T-helper 2 cell treated with Interferon-gamma antibody and Interleukin-4, amounts not matched to agents 5 μg/mL and 100 μg/mL, for 36 hours (primary cell): ENCODE measurements around the gene CCBE1.

Source experiments
- DNase-seq: peaks from one replicate; pipeline ENCODE4 v3.0.0; 2021; ENCODE audit warnings: low spot score
- H3K27ac Mint-ChIP-seq: one replicate; pipeline ENCODE4 v1.8.0; 2021; ENCODE audit warnings: mild to moderate bottlenecking, mixed read lengths
- H3K27me3 Mint-ChIP-seq: one replicate; pipeline ENCODE4 v1.8.0; 2021; ENCODE audit warnings: low read depth, mixed read lengths
- H3K36me3 Mint-ChIP-seq: one replicate; pipeline ENCODE4 v1.8.0; 2021; ENCODE audit warnings: low read depth, mixed read lengths
- H3K4me1 Mint-ChIP-seq: one replicate; pipeline ENCODE4 v1.8.0; 2021; ENCODE audit warnings: low read depth, mixed read lengths
- H3K4me3 Mint-ChIP-seq: one replicate; pipeline ENCODE4 v1.8.0; 2022; ENCODE audit warnings: mild to moderate bottlenecking, moderate library complexity, mixed read lengths
- H3K9me3 Mint-ChIP-seq: one replicate; pipeline ENCODE4 v1.8.0; 2021; ENCODE audit warnings: mixed read lengths

Gene CCBE1

GRCh38 chr18:59593291-59593717, 103.9 kb downstream of the CCBE1 start:
- no peaks in the 10 kb centered on the region for H3K36me3 Mint-ChIP-seq
- no peaks in the 10 kb centered on the region for H3K27me3 Mint-ChIP-seq
- no peaks in the 10 kb centered on the region for H3K4me1 Mint-ChIP-seq
- H3K4me3 Mint-ChIP-seq: no peak overlapping the region
- H3K9me3 Mint-ChIP-seq: no peaks in the 10 kb centered on the region
- DNase-seq: no peak
- H3K27ac Mint-ChIP-seq: no peak overlapping the region

DNA sequence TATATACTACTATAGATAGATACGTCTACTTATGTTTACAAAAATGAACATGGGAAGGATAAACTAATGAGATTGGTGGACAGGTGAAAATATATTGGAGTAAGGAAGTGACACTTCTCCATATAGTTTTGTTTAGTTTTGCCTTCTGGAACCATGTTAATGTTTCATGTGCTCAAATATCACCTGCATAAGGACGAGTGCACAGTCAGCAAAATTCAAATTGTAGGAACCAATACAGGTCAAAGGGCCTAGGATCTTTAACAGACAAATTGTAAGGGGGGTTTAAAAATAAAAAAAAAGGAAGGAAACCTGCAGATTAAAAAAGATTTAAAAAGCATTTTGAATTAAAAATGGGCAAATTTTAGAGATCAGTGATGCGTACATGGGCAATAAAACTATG, 104.6 kb downstream of the CCBE1 start:
- Mint-ChIP-seq H3K27me3 (no peaks in the 10 kb centered on the region), H3K4me1 (no peaks in the 10 kb centered on the region), H3K27ac (no peak overlapping the region), H3K36me3 (no peaks in the 10 kb centered on the region), H3K4me3 (no peak overlapping the region), H3K9me3 (no peaks in the 10 kb centered on the region)
- no peak for DNase-seq

DNA sequence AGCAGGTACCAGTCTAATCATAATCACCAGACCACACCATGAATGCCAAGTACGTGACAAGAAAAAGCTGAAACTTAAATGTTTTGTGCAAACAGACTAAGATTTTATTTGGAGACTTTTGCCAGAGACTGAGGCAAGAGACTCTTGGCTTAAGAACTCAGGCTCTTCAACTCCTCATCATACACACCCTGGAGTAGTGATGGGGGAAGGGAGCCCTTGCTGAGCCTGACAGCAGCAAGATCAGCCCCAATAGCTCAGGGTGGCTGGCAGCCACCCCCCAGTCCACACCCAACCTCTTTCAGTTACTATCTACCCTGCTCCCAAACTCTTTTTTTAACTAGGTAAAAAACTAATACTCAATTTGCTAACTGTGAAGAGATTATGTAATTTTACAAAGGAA, 114.8 kb downstream of the CCBE1 start:
- Mint-ChIP-seq H3K9me3 (no peaks in the 10 kb centered on the region), H3K4me3 (no peak overlapping the region), H3K36me3 (no peaks in the 10 kb centered on the region), H3K4me1 (no peaks in the 10 kb centered on the region), H3K27ac (no peak overlapping the region), H3K27me3 (no peaks in the 10 kb centered on the region)
- DNase-seq: no peak

DNA sequence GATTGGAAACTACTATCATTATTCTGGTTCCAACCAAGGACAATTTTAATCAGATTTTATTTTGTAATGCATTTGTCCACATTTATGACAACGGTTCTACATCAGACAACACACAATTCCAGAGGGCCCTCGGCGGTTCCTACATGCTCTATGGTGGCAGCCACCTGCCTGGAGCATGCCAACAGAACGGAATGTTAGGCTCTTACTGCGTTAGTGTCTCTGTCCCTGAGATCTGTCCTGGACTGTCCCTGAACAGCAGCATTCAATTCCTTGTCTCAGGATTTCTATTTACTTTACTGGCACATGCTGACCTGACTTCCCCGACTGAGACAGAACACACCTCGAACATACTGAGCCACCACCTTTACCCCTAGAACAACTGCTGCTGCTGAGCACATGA, 117.7 kb downstream of the CCBE1 start:
- H3K4me3 Mint-ChIP-seq: no peak overlapping the region
- H3K9me3 Mint-ChIP-seq: no peaks in the 10 kb centered on the region

GRCh38 chr18:59577386-59577655, 119.9 kb downstream of the CCBE1 start:
- Mint-ChIP-seq H3K27me3 (no peaks in the 10 kb centered on the region), H3K9me3 (no peaks in the 10 kb centered on the region), H3K36me3 (no peaks in the 10 kb centered on the region), H3K27ac (no peak overlapping the region), H3K4me1 (no peaks in the 10 kb centered on the region), H3K4me3 (no peak overlapping the region)
- no peak for DNase-seq

More for the DNA sequence above, 117.7 kb downstream of the CCBE1 start:
- DNase-seq: no peak
- H3K4me1 Mint-ChIP-seq: no peaks in the 10 kb centered on the region
- H3K27ac Mint-ChIP-seq: no peak overlapping the region
- H3K36me3 Mint-ChIP-seq: no peaks in the 10 kb centered on the region
- H3K27me3 Mint-ChIP-seq: no peaks in the 10 kb centered on the region

DNA sequence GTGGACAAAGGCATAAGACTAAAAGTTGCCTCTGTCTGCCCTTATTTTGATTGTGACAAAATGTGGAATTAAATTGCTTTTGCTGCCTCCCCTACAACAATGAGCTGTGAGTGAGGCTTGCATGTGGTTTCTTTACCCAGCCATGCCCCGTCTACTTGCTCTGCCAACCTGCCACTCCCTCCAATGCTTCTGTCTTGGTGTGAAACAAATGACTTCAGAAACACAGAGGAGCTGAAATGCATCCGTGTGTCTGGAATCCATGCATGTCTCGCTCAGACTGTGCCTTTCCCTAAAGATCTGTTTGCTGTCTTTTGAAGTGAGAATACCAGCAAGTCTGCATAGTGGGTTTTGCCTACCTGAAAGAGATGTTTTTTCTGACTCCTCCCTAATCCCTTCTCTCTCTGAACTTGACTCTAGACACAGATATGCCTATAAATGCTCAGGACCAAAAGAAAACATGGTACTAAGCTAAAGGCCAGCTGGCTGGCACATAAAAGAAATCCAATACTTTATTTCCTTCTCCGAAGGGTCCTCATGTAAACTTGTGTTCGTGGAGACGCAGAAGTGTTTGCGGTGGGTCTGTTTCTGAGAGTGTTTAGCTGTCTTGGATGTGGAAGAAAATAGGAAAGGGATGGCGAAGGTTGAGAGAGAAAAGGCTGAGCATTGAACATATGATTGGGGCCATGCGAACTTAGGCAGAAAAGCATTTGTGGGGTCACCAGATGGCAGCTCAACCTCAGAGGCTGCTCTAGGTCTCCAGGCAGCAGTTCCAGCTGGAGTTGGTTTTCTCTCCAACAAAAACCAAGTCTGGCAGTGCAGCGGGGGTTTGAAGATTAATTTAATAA, 120.5 kb downstream of the CCBE1 start:
- H3K27ac Mint-ChIP-seq: no peak overlapping the region
- H3K4me1 Mint-ChIP-seq: no peaks in the 10 kb centered on the region
- H3K36me3 Mint-ChIP-seq: no peaks in the 10 kb centered on the region
- no peak overlapping the region for H3K4me3 Mint-ChIP-seq
- no peaks in the 10 kb centered on the region for H3K27me3 Mint-ChIP-seq
- no peaks in the 10 kb centered on the region for H3K9me3 Mint-ChIP-seq
- no peak for DNase-seq

DNA sequence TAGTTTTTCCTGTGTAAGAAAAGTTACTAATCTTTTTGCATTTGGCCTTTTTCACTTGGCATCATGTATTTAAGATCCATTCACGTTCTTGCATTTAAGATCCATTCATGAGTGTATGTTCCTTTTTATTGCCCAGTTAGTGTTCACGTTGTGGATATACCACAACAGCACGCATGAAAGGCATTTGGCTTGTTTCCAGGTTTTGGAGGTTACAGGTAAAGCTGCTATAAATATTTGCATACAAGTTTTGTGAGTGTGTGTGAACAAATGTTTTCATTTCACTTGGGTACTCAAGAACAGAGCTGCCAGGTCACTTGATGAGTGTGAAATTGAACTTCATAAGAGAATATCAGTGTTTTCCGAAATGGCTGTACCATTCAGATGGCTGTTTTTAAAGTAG, 121.2 kb downstream of the CCBE1 start:
- no peak overlapping the region for H3K27ac Mint-ChIP-seq
- no peaks in the 10 kb centered on the region for H3K4me1 Mint-ChIP-seq
- no peaks in the 10 kb centered on the region for H3K36me3 Mint-ChIP-seq
- no peaks in the 10 kb centered on the region for H3K9me3 Mint-ChIP-seq
- H3K4me3 Mint-ChIP-seq: no peak overlapping the region
- H3K27me3 Mint-ChIP-seq: no peaks in the 10 kb centered on the region
- DNase-seq: no peak

GRCh38 chr18:59573962-59574361, 123.3 kb downstream of the CCBE1 start:
- H3K27me3 Mint-ChIP-seq: no peaks in the 10 kb centered on the region
- H3K36me3 Mint-ChIP-seq: no peaks in the 10 kb centered on the region
- H3K9me3 Mint-ChIP-seq: no peaks in the 10 kb centered on the region
- no peaks in the 10 kb centered on the region for H3K4me1 Mint-ChIP-seq
- DNase-seq: no peak
- no peak overlapping the region for H3K27ac Mint-ChIP-seq
- no peak overlapping the region for H3K4me3 Mint-ChIP-seq

DNA sequence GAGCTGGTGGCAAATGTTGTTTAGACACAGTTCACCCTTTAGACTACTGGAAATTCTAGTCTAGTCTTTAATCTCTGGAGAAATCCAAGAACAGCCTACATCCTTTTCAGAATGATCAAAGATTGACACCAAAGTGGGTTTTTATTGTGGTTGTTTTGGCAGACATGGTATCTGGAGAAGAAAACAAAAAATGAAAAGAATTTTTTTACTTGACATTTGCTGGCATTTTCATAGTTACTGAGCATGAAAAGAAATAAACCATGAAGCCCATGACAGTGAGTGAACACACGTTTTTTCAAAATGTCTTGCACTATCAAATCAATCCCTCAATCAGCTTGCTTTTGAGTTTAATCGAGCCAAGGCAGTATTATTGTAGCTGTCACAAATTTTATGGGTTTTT, 125.3 kb downstream of the CCBE1 start:
- no peak for DNase-seq

GRCh38 chr18:59570796-59571195, 126.4 kb downstream of the CCBE1 start:
- H3K36me3 Mint-ChIP-seq: no peaks in the 10 kb centered on the region
- no peaks in the 10 kb centered on the region for H3K4me1 Mint-ChIP-seq
- H3K27ac Mint-ChIP-seq: no peak overlapping the region
- no peak overlapping the region for H3K4me3 Mint-ChIP-seq
- no peaks in the 10 kb centered on the region for H3K9me3 Mint-ChIP-seq
- no peaks in the 10 kb centered on the region for H3K27me3 Mint-ChIP-seq
- no peak for DNase-seq

More for the DNA sequence above, 125.3 kb downstream of the CCBE1 start:
- Mint-ChIP-seq H3K4me1 (no peaks in the 10 kb centered on the region), H3K27ac (no peak overlapping the region), H3K4me3 (no peak overlapping the region), H3K36me3 (no peaks in the 10 kb centered on the region), H3K9me3 (no peaks in the 10 kb centered on the region), H3K27me3 (no peaks in the 10 kb centered on the region)

- H3K9me3 Mint-ChIP-seq: no peaks in the 10 kb centered on the region
- no peak for DNase-seq
- no peak overlapping the region for H3K27ac Mint-ChIP-seq
- no peaks in the 10 kb centered on the region for H3K36me3 Mint-ChIP-seq
- no peaks in the 10 kb centered on the region for H3K27me3 Mint-ChIP-seq
- H3K4me3 Mint-ChIP-seq: no peak overlapping the region
- no peaks in the 10 kb centered on the region for H3K4me1 Mint-ChIP-seq
Measured at GRCh38 chr18:59570101-59570775, 127.0 kb downstream of the CCBE1 start.

- DNase-seq: no peak
- Mint-ChIP-seq H3K36me3 (no peaks in the 10 kb centered on the region), H3K4me3 (no peak overlapping the region), H3K9me3 (no peaks in the 10 kb centered on the region), H3K27ac (no peak overlapping the region), H3K4me1 (no peaks in the 10 kb centered on the region), H3K27me3 (no peaks in the 10 kb centered on the region)
Measured at GRCh38 chr18:59569390-59569791, 127.8 kb downstream of the CCBE1 start.

DNA sequence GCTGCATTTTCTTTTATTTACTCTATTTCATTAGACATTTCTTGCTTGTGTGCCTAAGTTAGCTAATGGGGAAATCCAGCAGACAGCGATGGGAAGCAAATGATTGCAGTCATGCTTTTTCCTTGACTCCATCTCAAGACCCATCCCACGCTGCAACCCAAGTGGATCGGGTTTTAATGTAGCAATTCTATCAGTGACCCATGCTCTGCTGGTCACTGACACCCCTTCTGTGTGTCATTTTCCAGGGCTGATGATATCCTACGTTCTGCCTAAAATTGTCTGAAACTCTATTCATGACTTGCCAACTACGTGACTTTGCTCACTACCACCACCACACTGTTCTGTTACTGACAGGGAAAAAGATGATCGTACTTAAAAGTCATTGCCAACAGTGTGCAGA, 129.8 kb downstream of the CCBE1 start:
- DNase-seq: no peak
- Mint-ChIP-seq H3K9me3 (no peaks in the 10 kb centered on the region), H3K27me3 (no peaks in the 10 kb centered on the region), H3K4me3 (no peak overlapping the region), H3K27ac (no peak overlapping the region), H3K4me1 (no peaks in the 10 kb centered on the region), H3K36me3 (no peaks in the 10 kb centered on the region)

DNA sequence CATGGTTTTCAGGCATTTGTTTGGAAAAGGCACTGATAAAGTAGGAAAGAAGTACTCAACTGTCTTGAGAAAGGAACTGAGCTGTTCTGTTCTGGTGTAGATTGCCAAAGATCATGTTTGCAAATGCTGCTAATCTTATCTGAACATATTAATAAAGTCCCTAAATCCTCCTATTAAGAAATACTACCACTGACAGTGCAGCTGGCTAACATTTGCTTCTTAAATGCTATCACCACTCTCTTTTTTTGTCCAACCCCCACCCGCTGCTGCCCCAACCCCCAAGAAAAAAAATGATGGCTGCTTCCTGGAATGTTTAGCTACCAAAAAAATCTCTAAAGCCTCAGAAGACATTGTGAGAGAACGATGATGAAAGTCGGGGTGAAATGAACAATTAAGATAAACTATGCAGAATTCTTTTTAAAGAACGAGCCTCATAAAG, 130.7 kb downstream of the CCBE1 start:
- Mint-ChIP-seq H3K4me3 (no peak overlapping the region), H3K9me3 (no peaks in the 10 kb centered on the region), H3K4me1 (no peaks in the 10 kb centered on the region), H3K36me3 (no peaks in the 10 kb centered on the region), H3K27ac (no peak overlapping the region), H3K27me3 (no peaks in the 10 kb centered on the region)
- no peak for DNase-seq

DNA sequence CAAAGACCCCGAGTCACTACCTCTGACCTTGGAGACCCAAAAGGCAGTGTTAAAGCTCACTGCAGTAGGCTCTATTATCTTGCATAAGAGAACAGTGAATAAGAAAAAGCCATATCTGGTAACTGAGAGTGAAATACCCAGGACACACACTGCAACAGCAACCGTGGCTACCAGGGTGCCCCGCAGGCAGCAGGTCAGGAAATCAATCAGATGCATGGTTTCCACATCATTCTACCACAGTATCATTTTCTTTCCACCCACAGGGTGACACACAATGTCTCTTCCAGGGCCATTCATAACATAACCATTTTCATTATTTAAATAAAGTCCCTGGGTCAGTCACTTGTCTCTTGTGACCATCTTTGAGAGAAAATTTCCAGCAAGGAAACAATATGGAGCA, 131.3 kb downstream of the CCBE1 start:
- DNase-seq: no peak
- no peak overlapping the region for H3K4me3 Mint-ChIP-seq

More for the DNA sequence above, 131.3 kb downstream of the CCBE1 start:
- H3K9me3 Mint-ChIP-seq: no peaks in the 10 kb centered on the region
- H3K27me3 Mint-ChIP-seq: no peaks in the 10 kb centered on the region
- H3K27ac Mint-ChIP-seq: no peak overlapping the region
- no peaks in the 10 kb centered on the region for H3K36me3 Mint-ChIP-seq
- no peaks in the 10 kb centered on the region for H3K4me1 Mint-ChIP-seq
